ENCODE results near the gene SCUBE3.

The SCUBE3 gene

DNA sequence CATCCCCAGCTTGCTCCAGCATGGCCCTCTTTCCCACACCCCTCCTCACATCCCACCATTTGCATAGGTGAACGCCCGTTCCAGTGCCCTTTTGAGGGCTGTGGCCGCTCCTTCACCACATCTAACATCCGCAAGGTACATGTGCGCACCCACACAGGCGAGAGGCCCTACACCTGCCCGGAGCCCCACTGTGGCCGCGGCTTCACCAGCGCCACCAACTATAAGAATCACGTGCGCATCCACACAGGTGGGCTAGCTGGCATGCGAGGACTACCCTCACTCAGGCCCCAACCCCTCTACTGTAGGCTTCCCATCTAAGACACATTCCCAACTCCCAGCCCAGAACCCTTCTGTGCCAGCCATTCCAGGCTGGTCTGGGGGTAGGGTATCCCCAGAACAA lies 77.7 kb downstream of the SCUBE3 start:
- DNase-seq (ENCODE audit: low spot score), result no peak
- TF ChIP-seq, protein P1, sequence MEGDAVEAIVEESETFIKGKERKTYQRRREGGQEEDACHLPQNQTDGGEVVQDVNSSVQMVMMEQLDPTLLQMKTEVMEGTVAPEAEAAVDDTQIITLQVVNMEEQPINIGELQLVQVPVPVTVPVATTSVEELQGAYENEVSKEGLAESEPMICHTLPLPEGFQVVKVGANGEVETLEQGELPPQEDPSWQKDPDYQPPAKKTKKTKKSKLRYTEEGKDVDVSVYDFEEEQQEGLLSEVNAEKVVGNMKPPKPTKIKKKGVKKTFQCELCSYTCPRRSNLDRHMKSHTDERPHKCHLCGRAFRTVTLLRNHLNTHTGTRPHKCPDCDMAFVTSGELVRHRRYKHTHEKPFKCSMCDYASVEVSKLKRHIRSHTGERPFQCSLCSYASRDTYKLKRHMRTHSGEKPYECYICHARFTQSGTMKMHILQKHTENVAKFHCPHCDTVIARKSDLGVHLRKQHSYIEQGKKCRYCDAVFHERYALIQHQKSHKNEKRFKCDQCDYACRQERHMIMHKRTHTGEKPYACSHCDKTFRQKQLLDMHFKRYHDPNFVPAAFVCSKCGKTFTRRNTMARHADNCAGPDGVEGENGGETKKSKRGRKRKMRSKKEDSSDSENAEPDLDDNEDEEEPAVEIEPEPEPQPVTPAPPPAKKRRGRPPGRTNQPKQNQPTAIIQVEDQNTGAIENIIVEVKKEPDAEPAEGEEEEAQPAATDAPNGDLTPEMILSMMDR (IDR thresholded peaks at IDR 0.05; ENCODE audit: extremely low read depth, insufficient read depth, missing control alignments), result no peak
- in situ Hi-C loops (cut with MboI; ENCODE audit: low pct_unique_long_range_greater_than_20kb, low sequenced_read_pairs, unreplicated experiment), result no loop called here

DNA sequence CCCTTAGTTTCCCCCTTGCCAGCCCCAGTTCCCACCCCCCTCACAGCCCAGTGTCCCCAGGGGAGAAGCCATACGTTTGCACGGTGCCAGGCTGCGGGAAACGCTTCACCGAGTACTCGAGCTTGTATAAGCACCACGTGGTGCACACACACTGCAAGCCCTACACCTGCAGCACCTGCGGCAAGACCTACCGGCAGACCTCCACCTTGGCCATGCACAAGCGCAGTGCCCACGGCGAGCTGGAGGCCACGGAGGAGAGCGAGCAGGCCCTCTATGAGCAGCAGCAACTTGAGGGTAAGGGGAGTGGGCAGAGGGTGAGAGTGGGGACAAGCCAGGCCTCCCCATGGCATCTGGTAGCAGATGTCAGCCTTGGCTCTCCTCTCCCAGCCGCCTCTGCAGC lies 78.7 kb downstream of the SCUBE3 start:
- no peak for DNase-seq (ENCODE audit: low spot score)
- in situ Hi-C loops (cut with MboI; ENCODE audit: low pct_unique_long_range_greater_than_20kb, low sequenced_read_pairs, unreplicated experiment), result no loop called here
- TF ChIP-seq, protein P1 (IDR thresholded peaks at IDR 0.05; ENCODE audit: extremely low read depth, insufficient read depth, missing control alignments), result no peak

DNA sequence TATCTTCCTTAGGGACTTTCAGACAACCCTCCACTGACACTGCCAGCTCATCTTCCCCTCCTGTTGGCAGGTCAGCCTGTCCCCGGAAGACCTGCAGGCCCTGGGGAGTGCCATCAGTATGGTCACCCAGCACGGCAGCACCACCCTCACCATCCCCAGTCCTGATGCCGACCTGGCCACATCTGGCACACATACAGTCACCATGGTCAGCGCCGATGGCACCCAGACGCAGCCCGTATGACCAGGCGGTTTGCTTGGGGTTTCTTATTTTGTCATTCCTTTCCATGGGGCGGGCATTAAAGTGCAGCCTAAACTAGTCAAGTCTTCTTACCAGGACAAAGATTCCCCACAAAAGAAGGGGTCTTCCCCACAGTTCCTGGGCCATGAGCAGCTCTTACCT lies 79.9 kb downstream of the SCUBE3 start:
- no peak for DNase-seq (ENCODE audit: low spot score)

DNA sequence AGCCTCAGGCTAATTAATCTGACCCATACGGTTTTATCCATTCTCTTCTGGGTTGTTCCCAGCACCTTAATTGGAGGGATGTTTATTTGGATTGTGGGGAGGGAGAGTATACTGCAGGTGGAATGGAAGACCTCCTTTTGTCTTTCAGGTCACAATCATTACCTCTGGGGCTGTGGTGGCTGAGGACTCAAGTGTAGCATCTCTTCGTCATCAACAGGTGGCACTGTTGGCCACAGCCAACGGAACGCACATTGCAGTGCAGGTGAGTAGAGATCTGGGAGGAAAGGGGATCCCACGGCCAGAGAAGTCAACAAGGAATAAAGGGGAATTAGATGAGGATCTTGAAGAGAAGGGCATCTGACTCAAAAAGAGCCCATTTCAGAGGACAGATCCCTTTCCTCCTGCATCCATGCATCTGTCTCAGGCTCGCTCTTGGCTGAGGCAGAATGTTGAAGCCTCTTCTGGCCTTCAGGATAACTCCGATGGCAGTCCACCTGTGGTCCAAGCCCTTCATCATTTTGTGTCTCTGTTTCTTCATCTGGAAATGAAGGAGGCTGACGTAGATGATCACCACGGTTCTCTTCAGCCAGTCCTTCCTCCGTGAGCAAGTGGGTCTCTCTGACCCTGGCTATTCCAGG lies 80.7 kb downstream of the SCUBE3 start:
- in situ Hi-C loops (cut with MboI; ENCODE audit: low pct_unique_long_range_greater_than_20kb, low sequenced_read_pairs, unreplicated experiment), result no loop called here
- TF ChIP-seq, protein P1 (IDR thresholded peaks at IDR 0.05; ENCODE audit: extremely low read depth, insufficient read depth, missing control alignments), result peak; percentile 88
- DNase-seq (ENCODE audit: low spot score), result peak; percentile 79

More for the DNA sequence above, 79.9 kb downstream of the SCUBE3 start:
- in situ Hi-C loops (cut with MboI; ENCODE audit: low pct_unique_long_range_greater_than_20kb, low sequenced_read_pairs, unreplicated experiment), result no loop called here
- TF ChIP-seq, protein P1 (IDR thresholded peaks at IDR 0.05; ENCODE audit: extremely low read depth, insufficient read depth, missing control alignments), result no peak

DNA sequence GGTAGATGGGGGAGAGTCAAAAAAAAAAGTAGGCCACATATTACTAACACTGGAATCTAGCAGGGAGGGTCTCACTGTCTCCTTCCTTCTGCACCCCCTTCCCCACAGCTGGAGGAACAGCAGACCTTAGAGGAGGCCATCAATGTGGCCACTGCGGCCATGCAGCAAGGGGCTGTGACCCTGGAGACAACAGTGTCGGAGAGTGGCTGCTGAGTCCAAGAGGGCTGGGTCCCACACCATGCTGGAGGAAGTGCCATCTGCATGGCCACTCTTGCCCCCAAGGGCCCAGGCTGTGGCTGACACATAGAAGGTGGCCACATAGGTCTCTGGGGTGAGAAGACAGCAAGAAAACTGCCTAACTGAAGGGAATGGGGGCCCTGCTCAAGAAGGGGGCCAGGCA lies 81.3 kb downstream of the SCUBE3 start:
- no peak for DNase-seq (ENCODE audit: low spot score)
- in situ Hi-C loops (cut with MboI; ENCODE audit: low pct_unique_long_range_greater_than_20kb, low sequenced_read_pairs, unreplicated experiment), result no loop called here
- TF ChIP-seq, protein P1 (IDR thresholded peaks at IDR 0.05; ENCODE audit: extremely low read depth, insufficient read depth, missing control alignments), result no peak

DNA sequence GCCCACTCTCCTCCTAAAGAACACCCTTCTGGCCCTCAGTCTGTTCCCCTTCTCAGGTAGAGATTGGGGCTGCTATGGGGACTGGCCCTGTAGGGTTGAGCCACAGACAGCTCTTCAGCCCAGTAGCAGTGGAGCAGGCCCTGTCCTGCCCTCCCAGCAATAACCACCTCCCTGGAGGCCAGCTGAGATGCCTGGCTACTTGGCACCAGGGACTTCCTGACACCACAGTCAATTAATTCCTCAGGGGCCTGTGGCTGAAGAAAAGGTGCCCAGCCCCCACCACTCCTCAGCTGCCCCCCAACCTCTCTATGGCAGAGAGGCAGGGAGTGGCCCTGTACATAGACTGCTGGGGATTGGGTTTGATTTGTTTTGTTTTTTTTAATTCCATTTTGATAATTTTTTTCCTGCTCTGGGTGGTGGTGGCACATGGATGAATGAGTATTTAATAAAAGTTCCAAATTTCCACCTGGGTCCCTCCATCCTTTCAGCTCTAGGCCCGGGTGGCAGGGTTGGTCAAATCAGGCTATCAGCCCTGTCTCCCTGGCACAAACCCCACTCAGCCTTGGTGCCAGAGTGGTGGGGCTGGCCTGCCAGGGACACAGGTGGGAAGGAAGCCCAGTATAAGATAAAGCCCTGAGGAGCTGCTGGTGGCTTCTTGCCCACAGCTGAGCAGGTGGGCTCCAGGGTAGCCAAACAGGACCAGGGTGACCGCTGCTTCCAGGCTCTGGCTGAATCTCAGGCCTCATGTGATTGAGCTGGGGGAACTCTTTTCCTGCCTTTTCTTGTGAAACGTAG lies 82.0 kb downstream of the SCUBE3 start:
- in situ Hi-C loops (cut with MboI; ENCODE audit: low pct_unique_long_range_greater_than_20kb, low sequenced_read_pairs, unreplicated experiment), result no loop called here
- no peak for DNase-seq (ENCODE audit: low spot score)
- TF ChIP-seq, protein P1 (IDR thresholded peaks at IDR 0.05; ENCODE audit: extremely low read depth, insufficient read depth, missing control alignments), result no peak
